GM18867 (cell line): Measurements from ENCODE around the gene GINS2.
A peak's percentile ranks its signal among the peaks of the same experiment; 100 is the strongest.

Experiments
- ATAC-seq: cut with Tn5 transposase; IDR thresholded peaks from one replicate; pipeline ENCODE4 v1.9.1; 2021; ENCODE audit warnings: mild to moderate bottlenecking, moderate library complexity; ENCODE audit not compliant: unreplicated experiment

The GINS2 gene

DNA sequence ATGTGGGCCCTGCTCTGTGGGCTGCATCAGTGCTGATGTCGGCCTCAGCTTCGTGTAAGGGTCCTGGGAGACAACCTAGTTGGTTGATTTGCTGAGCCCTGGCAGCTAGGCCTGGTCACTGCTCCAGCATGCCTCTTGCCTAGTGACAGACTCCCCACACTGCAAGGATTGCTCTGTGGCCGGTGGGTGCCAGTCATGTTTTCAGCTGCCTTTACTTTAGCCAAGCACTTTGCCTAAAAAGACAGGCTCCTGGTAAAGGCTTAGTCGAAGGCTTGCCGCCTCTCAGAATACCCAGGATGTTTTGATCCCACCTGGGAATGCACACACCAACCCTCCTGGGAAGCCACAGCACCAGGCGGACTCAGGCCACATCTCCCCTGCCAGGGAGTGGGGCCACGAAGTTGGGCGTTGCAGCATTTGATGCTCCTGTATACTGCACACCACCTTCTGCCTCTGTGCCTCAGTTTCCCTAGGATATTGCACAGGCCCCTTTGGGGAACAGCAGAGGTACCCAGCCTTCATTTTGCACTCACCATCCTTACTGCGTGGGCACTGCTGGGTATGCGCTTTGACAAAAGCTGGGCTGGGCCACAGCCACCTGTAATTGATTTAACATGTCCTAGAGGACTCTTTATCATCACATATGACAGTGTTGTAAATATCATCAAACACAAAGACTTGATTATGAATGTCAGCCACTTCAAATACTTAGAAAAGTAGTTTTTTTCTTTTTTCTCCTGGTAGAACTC, 19.9 kb downstream of the GINS2 start:
- no peak for ATAC-seq

DNA sequence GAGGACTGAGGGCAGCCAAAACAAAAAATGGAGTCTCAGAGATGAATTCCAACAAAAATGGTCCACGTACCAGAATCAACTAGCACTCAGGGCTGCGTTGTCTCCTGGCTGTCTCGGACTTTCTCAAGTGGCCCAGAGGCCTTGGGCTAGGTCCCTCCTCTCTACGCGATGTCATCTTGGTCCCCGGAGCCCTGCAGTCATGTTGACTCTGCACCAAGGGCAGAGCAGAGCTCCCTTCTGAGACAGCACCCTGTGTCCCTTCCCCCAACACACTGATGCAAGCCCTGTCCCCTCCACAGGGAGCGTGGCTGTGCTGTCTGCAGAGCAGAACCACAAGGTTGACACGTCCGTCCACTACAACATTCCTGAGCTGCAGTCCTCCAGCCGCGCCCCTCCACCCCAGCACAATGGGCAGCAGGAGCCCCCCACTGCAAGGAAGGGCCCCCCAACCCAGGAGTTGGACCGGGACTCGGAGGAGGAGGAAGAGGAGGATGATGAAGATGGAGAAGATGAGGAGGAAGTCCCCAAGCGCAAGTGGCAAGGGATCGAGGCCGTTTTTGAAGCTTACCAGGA, 20.8 kb downstream of the GINS2 start:
- no peak for ATAC-seq

DNA sequence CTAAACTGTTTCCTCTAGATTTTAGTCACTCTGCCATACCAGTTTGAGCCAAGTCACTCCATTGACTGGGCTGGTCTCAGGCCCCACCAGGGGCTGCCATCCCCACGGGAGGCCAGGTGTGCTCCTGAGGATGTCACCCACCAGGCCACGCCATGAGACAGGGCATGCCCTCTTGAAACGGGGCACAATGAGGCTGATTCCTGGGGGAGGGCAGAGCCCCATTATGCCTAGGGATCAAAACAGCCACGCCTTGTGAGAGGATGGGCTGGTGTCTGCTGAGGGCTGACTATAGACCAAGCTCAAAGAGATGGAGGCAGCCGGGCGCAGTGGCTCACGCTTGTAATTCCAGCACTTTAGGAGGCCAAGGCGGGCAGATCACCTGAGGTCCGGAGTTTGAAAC, 21.5 kb downstream of the GINS2 start:
- ATAC-seq: no peak

DNA sequence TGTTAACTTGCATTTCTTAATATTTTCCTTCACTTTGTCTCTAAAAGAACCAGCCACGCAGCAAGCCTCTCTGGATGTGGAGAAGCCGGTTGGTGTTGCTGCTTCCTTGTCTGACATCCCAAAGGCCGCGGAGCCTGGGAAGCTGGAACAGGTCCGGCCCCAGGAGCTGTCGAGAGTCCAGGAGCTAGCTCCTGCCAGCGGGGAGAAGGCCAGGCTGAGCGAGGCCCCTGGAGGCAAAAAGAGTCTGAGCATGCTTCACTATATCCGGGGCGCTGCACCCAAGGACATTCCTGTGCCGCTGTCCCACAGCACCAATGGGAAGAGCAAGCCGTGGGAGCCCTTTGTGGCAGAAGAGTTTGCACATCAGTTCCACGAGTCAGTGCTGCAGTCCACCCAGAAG, 22.8 kb downstream of the GINS2 start:
- no peak for ATAC-seq

DNA sequence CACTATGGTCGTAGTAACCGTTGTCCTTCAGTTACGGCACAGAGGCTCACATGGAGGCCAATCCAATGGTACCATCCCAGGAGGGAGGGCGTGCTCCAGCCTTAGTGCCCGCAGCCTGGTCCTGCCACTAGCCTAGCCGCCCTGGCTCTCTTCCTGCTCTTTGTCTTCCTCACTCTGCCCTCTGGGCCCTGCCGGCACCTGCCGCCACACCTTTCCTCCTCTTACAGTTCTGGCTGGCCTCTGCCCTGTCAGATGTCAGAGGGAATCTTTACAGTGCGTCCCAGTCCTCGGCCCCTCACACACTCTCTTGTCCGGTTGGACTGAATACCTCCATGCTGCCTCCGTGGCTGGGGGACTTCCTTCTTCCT, 23.4 kb downstream of the GINS2 start:
- ATAC-seq: no peak

DNA sequence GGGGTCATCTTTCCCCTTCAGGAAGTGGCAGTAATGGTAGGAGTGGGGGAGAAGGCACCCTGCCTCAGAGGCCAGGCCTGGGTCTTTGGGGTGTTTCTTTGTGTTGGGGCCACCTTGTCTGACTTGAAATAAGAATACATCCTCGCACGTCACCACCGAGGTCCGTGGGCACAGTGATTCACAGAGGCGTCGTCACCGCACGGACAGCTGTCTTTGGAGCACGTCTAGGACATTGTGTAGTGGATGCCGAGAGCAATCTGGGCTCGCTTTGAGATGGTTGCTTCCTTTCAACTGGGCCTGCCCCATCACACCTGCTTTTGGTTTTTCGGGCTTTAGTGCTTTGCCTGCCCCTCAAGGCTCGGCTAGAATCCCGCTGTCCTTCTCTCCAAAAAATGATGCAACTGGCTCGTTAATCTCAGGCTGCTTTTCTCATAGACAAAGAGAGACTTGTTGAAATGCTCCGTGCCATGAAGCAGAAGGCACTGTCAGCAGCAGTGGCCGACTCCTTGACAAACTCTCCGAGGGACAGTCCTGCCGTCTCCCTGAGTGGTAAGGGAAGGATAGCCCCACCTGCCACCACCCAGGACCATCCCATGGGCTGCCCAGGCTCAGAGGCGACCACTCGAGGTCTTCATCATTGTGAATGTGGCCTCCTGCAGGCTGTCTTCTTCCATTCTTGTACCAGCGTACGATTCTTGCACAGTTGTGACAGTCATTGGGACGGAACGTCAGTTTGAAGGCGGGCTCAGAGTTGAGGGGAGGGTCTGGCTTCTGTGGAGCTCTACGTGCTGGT, 24.0 kb downstream of the GINS2 start:
- no peak for ATAC-seq

DNA sequence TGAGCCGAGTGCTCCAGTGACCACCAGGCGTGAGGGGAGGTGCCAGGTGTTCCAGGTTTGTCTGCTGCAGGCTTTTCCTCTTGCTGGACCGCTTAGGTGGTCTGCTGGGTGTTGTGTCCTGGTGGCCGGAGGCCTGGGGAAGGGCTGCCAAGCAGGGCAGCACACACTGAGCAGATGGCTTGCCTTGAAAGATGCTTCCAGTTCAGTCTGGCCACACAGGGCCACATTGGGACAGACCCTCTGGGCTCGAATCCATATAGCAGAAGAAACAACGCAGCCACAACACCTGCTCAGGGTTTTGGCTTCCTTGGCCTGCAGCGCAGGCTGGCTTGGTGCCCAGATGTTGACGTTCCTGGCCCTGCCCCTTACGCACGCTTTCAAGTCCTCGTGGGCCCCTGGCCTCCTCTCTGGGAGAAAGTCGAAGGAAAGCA, 24.8 kb downstream of the GINS2 start:
- no peak for ATAC-seq

DNA sequence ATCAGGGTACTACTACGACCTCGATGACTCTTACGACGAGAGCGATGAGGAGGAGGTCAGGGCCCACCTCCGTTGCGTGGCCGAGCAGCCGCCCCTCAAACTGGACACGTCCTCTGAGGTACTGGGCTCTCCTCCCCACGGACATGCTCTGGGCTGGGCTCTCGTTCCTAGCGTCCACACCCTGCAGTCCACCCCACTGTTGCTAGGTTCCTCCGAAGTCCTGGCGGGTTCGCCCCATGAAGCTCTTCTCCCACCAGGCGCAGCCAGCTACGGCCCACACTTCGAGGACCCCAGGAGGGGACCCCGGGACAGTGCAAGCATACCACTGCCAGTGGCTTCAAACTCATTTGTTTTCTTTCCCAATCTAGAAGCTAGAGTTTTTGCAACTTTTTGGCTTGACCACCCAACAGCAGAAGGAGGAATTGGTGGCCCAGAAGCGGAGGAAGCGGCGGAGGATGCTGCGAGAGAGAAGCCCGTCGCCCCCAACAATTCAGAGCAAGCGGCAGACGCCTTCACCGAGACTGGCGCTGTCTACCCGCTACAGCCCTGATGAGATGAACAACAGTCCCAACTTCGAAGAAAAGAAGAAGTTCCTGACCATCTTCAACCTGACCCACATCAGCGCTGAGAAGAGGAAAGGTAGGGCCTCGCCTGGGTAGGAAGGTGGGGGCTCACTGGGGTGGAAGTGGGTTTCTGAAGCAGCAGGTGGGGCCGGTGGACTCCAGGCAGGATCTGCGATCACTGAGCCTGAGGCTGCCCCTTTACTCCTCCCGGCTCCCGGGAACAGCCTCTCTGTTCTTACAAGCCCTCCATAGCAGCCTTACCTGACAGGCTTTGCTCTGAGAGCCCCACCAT, 25.6 kb downstream of the GINS2 start:
- no peak for ATAC-seq

DNA sequence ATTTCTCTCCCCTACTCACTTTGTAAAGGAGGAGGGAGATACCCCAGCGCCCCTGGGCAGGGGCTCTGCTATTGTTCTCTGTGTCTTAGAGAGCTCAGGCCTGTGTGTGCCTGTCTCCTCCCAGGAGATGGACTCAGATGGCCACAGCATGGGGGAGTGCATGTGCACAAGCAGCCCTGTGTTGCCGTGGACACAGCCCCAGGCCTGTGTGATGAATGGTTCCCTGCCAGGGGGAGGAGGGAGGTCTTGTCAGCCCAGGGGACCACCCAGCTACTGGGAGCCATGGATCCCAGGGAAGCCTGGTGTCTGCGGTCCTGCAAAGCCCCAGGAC, 26.3 kb downstream of the GINS2 start:
- ATAC-seq: no peak

DNA sequence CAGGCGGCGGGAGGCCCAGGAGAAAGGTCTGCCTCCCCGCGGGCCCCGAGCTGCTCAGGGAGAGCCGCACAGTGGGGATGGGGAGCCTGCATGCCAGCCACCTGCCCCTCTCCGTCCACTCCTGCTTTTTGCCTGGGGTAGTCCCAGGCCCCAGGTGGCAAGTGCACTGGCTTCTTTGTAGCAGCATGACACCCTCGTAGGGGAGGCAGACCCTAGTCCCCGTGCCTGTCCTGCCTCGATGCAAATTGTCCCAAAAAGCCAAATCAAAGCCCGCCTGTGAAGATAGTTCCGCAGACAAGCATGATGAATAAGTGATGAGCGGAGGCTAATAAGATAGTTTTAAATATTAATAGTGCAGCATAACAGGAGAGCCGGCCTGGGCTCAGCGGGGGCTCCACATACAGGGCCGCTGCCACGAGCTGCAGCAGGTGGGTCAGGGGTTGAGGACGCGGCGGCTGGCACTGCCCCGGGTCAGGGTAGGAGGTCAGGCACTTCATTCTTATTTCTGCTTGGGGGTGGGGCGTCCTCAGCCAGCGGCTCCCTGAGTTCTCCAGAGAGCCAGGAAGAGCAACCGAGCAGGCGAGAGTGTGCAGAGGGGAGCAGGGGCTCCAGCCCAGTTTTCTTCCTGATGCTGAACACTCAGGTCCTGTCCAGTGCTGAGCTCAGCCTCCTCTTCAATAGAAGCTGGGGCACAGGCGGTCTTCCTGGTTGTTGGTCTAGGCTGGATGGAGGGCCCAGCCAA, 26.8 kb downstream of the GINS2 start:
- no peak for ATAC-seq

DNA sequence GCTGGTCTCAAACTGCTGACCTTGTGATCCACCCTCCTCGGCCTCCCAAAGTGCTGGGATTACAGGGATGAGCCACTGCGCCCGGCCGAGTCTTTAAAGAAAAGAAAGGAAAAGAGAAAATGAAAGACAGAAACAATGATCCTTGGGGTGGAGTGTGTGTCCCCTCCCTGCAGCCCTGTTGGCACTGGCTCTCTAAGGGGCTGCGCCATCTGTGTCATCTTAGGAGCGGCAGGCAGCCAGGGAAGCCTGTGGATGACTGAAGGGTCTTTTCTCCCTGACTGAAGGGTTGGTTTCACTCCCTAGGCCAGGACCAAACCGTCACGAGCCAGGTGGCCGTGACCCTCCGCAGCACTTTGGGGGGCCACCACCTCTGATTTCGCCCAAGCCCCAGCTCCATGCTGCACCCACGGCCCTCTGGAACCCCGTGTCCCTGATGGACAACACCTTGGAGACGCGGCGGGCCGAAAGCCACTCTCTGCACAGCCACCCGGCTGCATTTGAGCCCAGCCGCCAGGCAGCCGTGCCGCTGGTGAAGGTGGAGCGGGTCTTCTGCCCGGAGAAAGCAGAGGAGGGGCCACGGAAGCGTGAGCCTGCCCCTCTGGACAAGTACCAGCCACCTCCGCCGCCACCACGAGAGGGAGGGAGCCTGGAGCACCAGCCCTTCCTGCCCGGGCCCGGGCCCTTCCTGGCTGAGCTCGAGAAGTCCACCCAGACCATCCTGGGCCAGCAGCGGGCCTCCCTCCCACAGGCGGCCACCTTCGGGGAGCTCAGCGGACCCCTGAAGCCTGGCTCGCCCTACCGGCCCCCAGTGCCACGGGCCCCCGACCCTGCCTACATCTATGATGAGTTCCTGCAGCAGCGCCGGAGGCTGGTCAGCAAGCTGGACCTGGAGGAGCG, 27.7 kb downstream of the GINS2 start:
- no peak for ATAC-seq

DNA sequence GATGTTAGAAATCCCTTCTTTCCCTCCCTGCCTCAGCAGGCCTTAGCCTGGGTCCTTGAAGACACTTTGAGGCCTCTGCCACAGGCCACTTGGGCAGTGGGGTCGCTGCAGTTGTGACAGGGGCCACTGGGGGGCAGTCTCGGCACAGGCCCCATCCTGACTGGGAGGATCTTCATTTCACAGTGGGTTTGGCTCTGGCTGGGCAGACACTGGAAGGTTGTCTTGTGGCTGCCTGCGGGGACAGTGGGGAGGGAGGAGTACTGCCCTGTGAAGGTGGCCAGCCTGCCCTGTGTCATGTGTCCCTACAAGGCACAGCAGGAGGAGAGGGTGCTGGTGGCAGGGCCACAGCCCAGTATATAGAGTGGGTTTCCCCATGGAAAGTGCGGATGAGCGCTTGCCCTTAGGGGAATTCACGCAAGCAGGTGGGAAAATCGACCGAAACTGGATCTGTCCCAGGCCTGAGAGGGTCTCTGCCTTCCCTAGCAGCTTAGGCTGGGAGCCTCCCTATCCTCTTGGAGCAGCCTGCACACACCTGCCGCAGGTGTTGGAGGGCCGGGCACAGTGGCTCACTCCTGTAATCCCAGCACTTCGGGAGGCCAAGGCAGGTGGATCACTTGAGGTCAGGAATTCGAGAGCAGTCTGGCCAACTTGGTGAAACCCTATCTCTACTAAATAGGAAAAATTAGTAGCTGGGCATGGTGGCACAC, 28.8 kb downstream of the GINS2 start:
- ATAC-seq: peak; percentile 50

DNA sequence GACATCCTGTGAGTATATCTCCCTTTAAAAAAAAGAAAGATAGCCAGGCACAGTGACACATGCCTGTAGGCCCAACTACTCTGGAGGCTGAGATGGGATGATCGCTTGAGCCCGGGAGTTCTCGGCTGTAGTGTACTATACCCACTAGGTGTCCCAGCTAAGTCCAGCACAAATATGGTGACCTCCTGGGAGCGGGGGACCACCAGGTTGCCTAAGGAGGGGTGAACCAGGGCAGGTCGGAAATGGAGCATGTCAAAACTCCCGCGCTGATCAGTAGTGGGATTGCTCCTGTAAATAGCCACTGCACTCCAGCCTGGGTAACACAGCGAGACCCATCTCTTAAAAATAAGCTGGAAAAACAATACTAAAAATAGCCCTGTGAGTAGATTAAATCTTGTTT, 29.4 kb downstream of the GINS2 start:
- ATAC-seq: no peak

DNA sequence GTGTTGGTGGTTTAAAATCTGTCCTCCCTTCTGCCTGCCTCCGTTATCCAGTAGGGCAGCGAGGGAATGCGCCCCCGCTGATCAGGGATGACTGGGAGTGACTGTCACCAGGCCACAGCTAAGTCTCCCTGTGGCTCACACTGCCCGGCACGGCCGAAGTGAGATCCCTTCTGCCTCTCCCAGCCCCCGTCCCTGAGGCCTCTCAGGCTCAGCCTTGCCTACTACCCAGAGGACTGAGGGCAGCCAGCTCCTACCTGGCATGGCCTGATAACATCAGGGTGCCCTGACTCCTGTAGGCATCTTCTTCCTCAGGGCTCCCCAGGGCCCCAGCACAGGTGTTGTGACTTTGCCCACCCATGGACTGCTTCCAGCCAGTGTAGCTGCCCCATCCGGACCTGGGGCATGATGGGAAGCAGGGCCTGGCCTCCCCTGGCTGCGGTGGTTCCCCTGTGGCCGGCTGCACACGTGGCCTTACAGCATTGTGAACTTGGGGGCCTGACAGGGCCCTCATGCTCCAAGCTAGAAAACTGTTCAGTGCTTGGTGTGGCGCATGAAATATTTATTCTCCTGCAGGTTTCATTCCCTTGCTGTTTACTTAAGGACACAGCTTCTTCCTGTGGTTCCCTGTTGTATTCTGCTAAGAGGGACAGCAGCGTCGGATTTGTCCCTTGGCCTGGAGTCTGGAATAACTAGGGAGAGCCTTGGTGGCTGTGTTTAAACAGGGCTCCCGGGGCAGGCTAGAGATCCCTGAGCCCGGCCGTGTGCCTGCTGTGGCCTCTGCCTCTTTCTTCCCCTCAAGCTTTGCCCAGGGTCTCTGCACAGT, 30.0 kb downstream of the GINS2 start:
- no peak for ATAC-seq

DNA sequence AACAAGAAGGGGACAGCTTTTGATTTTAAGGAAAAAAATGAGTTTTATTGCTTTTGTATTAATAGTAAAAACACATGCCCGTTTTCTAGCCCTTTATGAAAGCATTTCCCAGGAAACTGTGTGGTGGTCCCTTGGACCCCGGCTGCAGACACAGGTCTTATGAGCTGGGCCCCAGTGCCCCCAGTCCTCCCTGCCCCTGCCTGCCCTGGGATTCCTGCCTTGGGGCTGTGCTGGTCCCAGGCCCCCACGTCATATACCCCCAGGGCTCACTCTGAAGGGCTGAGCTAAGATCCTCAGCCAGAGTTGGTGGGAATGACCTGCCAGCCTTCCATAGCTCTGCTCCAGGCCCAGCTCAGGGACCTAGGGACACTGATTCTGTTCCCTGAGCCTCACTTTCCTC, 30.8 kb downstream of the GINS2 start:
- ATAC-seq: no peak

DNA sequence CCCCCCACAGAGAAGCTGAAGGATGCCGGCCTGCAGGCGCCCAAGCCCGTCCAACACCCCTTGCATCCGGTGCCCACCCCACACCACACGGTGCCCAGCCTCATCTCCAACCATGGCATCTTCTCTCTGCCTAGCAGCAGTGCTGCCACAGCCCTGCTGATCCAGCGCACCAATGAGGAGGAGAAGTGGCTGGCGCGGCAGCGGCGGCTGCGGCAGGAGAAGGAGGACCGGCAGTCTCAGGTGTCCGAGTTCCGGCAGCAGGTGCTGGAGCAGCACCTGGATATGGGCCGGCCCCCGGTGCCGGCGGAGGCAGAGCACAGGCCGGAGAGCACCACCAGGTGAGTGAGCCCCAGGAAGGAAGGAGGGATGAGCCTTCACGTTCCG, 31.5 kb downstream of the GINS2 start:
- no peak for ATAC-seq

DNA sequence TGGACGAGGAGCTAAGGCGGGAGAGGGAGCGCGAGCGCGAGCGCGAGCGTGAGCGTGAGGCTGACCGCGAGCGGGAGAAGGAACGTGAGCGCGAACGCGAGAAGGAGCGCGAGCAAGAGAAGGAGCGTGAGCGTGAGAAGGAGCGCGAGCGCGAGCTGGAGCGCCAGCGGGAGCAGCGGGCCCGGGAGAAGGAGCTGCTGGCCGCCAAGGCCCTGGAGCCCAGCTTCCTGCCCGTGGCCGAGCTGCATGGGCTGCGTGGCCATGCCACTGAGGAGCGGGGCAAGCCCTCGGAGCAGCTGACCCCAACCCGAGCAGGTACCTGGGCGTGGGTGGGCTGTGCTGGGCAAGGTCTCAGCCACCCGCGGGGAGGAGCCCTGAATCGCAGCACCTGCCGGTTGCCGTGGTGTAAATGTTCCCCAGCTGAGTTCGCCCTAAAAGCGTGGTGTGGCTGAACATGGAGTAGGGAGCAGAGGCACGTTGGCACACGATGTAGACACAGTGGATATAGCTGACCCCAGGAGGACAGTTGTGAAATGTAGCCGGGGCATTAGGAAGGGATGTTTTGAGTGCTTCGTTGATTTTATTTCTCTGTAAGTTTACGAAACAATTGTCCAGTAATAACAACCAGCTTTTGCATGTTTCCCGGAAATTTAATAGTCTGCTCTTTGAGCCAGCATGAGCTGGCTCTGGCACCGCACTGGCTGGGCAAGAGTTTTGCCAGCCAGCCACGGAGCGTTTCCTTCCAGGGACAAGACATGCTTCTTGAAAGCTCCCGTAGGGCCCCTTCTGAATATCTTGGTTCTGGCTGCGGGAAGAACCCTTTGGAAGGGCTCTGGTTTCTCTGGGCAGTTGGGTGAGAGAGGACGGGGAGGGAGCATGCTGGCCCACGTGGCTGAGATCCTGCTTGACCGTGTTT, 32.1 kb downstream of the GINS2 start:
- ATAC-seq: no peak
